Articular chondrocyte of knee joint (primary cell): ENCODE data around the gene URI1. TPM values are rescaled to one million over a fixed set of nuclear protein-coding genes. Genes with fewer than 3 reads are reported as not detected.

ENCODE experiments used
- small RNA-seq: library from RNA; depleted of rRNA; stranded (forward); fragments of <200 nt; gene quantifications from one replicate; pipeline ENCODE3, GENCODE V24; 2012
- total RNA-seq: library from RNA; depleted of rRNA; stranded (reverse); fragments of >200 nt; gene quantifications from 2 replicates; pipeline ENCODE4 v1.2.3, GENCODE V29; 2012

Gene URI1
- 68.1 and 74.9 TPM in 2 replicates for total RNA-seq

GRCh38 chr19:29941828-29942403 is at the start of gene URI1:
Gene URI1 (plus strand): TSS chr19:29942239. CDS start chr19:29942548, 309 bp downstream.

Small RNA genes within 50 kb of the gene (small RNA-seq; reads per million reads assigned to genes)
- gene AC008798.1 (not detected), gene TAF9P3 (not detected)

Other genes with a start within 250 kb of the URI1 start
- 32.1 and 34.0 TPM in 2 replicates for gene C19orf12, start 227.0 kb upstream of the URI1 start, total RNA-seq
- gene CCNE1, start 130.2 kb upstream of the URI1 start, total RNA-seq = 5.0 and 6.2 TPM in 2 replicates